HTR-8/SVneo (cell line): Measurements from ENCODE around the gene CDC42BPB.

Experiments
- DNase-seq: peaks from one replicate; pipeline ENCODE4 v3.0.0; 2011; ENCODE audit warnings: low spot score, mixed read lengths; ENCODE audit not compliant: insufficient read length
- FAIRE-seq: peaks from 2 replicates; lab custom pipeline; 2011; peaks lifted over from hg19 to GRCh38; lab: Jason Lieb, UNC

Gene CDC42BPB

DNA sequence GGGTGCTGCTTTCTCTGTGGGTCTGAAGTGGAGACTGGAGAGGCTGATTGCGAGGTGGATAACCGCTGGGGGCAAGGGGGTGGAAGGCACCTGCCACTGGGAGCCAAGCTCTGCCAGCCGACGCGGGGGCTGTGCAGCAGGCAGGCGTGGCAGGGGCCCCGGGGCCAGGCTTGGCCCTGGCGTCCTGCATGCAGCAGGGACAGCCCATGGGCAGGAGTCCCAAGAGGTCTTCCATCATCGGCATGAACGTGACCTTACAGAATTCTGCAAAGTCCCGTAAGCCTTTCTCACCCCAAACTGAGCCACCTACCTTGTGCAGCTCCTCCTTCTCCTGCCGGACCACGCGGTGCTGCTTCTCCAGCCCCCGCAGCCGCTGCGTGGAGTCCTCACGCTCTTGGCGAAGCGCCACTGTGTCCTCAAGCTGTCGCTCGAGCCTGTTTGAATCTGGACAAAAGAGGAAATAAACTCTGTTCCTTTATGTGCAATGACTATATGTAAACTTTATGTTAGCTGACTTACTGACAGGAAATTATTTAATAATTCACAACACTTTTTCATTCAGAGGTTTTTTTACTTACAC is 83.6 kb downstream of the CDC42BPB start:
- no peak for DNase-seq
- FAIRE-seq, result no peak

DNA sequence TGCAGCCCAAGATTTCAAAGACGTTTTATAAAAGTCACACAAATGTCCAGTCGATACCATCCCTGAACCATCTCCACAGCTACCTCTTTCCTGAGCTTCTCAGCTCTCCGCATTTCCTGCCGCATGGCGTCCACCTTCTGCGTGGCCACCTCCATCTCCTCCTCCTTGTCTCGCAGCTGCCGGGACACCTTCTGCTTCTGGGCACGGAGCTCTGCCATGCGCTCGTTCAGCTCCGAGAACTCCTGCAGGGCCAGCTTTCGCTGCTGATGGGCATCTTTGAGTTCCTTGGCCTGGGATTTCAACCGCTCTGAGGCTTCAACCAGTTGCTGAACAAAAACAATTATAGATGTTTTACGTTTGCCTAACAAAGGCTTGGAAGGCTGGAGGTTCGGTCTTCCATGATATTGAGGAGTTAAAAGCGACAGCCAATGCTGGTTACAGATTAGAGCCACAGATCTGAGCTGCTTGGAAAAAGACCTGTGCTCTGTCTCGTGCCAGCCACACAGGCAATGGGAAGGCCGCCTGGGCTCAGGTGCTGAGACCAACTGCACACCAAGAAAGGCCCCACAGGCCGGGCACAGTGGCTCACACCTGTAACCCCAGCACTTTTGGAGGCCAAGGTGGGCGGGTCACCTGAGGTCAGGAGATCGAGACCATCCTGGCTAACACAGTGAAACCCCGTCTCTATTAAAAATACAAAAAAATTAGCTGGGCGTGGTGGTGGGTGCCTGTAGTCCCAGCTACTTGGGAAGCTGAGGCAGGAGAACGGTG is 85.3 kb downstream of the CDC42BPB start:
- DNase-seq (no peak), FAIRE-seq (no peak)

DNA sequence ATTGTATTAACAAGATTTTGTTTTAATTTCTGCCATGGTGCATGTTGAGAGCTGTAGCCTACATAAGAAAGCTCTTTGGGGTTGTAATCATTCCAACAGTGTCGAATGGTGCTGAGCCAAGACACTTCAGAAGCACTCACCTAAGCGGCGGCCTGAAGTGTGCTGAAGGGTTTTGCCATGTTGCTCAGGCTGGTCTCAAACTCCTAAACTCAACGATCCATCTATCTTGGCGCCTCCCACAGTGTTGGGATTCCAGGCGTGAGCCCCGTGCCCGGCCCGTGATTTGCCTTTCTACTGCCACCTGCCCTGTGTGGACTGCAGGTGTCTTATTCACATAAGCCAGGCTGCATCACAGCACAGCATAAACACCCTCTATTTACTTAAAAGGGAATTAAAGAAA is 86.0 kb downstream of the CDC42BPB start:
- DNase-seq (no peak), FAIRE-seq (no peak)

DNA sequence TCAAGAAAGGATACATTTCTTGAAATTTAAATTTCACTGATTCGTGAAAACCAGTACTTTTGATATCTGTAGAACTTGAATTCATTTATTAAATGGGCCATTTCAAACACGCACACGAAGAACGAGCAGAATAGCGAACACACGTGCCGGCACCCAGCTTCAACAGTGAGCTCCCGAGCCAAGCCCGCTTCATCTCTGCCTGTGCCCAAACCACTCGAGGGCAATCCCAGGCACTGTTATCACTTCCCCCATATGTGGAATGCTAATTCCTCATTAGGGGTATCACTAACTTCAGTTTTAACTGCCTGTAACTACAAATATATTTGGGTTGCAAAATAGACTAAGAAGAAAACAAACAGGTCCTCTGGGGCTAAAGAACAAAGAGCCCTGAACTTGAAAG is 86.9 kb downstream of the CDC42BPB start:
- FAIRE-seq (no peak), DNase-seq (no peak)

DNA sequence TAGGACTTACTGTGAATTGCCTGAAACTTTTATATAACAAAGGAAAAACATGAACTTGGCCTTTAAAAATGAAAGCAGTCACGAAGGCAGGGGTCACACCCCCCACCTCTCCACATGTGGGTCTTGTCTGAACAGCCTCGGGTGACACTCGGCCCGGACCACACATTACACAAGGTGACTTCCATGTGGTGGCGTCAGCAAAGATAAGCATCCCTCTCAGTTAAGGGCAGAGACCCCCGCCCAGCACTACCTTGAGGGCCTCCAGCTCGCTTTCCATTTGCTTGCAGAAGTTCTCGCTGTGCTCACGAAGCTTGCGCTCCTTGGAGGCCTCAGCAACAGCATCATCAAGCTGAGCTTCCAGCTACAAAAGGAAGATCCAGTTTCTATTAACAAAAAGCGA is 87.4 kb downstream of the CDC42BPB start:
- DNase-seq, result no peak
- FAIRE-seq, result no peak

DNA sequence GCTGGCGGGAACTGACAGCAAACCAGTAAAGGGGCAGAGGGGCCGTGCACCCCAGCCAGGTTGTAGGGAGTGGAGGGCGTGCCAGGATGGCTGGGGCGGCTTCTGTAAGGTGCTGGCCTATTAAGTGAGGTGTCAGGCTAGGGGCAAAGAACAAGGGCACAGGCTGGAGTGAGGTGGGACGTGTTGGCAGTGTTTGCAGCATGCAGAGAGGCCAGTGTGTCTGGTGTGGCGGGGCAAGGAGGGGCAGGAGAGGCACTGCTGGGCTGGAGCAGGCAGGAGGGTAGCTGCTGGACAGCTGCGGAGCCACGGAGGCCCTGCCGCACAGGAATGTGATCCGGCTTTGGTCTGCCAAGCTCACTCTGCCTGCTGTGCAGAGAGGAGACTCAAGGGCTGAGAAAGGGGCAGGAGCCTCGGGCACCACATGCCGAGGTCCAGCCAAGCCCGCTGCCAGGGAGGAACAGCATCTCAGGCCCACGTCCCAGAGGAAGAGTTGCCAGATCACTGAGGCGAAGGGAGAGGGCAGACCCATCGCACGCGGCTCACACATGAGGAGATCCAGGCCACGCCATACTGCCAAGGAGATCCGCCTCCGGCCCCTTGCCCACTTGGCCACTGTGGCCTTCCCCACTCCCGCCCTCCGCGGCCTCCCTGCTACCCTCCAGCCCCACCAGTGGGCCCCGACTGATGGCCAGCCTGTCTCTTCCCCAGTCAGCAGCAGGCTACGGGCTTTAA is 88.1 kb downstream of the CDC42BPB start:
- FAIRE-seq (no peak), DNase-seq (no peak)

DNA sequence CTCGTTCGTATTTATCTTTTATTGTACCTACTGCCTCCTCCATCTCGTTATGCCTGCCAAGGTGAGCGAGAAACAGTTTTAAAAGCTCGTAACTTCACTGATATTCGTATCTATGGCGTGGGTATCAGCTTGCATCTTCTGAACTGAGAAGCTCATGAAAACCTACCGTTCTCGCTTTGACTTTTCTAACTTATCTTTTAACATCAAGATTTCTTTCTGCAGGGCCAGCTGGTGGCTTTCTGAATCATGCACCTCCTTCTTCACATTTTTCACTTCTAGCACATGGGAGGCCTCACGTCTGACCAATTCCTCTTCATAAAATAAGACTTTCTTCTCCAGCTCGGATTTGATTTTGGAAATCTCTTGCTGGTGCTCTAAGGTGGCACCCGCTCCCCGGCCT is 89.0 kb downstream of the CDC42BPB start:
- no peak for FAIRE-seq
- no peak for DNase-seq

DNA sequence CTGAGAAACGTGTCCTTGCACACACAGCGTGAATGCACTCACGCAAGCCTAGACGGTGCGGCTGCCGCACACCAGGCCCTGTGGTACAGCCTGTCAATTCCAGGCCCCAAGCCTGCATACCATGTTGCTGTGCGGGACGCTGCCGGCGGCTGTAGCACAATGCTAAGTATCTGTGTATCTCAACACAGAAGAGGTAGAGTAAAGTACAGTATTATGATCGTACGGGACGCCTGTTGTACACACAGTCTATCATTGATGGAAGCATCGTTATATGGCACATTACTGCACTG is 89.9 kb downstream of the CDC42BPB start:
- no peak for DNase-seq
- no peak for FAIRE-seq

DNA sequence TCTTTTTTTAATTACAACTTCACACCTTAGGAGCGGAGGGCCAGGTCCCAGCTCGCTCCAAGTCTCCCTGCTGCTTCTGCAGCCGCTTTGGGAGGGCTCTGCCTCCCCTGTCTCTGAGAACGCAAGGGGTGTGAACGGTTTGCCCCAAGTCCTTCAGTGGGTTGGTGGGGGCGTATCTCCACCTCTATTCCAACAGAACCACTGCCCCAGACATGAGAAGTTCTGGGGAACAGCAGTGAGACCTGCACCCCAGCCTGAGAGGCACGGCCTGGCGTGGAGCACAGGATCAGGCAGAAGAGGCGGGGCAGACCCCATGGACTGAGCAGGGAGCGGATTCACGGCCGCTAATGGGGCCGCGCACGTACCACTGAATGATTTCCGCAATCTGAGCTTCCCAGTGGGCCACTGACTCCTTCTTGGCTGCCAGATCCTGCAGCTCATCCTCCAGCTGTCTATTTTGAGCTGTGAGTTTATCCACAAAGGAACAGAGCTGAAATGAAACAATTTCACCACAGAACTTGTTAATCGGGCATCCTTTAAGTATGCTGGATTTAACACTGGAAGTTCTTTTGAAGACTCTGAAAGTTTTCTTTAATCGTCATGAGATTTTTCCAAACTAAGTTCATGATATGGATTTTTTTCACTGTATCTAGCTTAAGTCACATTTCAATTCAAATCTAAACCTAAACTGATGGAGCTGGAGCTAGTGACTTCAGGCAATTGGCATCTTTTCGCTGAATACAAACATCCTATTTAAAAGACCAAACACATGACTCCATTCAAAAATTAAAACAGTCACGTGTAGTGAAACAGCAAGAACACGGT is 90.5 kb downstream of the CDC42BPB start:
- FAIRE-seq (no peak), DNase-seq (no peak)

DNA sequence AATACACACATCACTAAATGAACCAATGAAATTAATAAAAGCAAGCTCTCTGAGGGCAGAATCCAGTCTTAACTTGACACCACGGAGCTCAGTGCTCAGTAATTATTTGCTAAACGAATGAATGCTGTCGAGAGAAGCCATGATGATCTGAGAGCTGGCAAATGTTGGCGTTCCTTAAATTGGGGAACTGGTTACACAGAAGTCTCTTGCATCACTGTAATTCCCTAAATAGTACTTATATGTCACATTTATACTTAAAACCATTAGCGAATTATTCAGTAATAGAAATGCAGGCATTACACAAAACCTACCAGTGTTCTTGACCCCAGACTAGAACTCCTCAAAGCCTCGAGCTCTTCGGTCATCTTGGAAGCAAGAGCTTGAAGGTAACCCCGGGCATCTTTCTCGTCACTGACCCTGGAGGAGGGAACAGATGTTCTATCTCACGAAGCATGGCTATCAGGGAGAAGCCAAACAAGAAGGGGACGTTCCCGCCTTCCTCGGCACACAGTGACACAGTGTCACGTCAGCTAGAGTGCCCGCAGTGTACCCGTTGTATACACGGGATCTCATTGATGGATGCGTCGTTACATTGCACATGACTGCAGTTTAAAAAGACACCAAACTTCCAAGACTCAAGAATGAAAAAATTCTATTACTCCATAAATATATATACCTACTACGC is 91.2 kb downstream of the CDC42BPB start:
- FAIRE-seq (no peak), DNase-seq (no peak)

DNA sequence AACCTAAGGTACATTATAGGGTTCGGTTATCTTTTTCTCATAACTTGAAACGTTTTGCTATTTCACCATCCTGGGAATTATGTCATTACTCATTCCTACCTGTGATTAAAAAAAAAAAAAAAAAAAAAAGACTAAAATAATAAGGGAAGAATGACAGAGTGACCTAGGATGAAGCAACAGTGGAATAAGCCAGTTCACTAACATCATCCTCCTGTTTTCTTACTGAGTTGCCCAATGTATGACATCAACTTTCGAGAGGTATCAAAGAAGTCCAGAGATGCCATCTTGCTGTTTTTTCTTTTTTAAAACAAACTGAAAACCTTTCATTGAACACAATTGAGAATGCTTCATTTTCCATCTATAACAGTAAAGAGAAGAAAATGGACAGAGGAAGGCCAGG is 92.1 kb downstream of the CDC42BPB start:
- no peak for FAIRE-seq
- no peak for DNase-seq

DNA sequence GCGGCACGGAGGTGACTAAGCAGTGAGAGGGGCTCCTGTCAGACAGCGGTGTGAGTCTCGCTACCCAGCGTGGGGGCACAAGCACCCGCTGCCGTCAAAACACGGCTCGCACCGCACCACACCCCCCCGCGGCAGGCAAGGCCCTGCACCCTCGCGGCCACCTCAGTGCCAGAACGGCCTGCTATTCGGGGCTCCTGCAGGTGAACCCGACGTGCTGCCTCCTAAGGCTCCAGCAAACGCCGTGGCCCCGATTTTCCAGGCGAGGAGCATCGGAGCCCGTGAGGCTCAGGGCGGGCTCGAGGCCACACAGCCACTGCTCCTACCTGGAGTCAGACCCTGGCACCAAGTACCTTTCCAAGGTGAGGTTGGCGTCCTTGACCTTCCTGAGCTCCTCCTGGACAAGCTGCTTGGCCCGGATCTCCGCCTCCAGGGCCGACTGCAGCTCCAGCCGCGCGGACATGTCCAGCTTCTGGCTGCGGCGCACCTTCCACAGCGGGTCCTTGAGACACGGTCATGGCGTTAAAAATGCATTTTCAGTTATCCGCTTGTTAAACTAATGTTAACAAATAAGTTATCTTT is 93.1 kb downstream of the CDC42BPB start:
- DNase-seq (no peak), FAIRE-seq (no peak)

DNA sequence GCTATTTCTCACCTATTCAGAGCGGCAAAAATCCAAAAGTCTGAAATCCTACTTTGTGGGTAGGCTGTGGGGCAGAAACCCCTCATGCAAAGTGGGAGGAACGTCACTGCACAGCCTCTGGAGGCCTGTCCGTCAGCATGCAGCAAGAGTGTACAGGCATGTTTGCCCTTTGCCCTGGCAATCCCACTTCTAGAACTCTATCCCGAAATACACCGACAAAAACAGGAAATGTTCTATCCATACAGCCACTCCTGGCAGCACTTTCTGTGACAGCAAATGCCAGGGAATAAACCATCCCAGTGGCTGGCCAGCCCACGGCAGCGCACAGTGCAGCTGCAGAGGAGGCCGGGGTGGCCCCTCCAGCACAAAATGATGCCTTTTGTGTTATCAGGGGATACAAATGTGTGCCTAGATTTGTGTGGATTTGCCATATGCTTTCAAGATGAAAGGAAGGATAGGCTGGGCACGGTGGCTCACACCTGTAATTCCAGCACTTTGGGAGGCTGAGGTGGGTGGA is 95.2 kb downstream of the CDC42BPB start:
- FAIRE-seq, result no peak

DNA sequence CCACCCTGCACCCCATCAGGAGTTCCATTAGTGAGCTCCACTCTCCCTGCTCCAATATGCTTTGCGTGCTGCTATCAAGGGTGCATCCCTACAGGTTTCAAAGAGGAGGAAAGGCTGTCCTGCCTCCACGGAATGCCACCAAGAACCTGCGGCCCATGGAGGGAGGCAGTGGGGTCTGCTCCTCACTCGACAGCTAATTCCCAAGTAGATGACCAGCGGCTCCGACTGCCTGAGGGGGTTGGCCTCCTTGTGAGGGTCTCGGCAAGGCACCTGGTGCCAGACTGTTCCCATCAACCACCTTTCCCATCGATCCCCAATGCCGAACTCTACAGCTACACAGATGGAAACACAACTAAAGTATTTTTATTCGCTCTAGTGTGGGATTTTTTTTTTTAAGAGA is 98.9 kb downstream of the CDC42BPB start:
- DNase-seq (no peak), FAIRE-seq (no peak)

More for the DNA sequence above, 95.2 kb downstream of the CDC42BPB start:
- DNase-seq, result no peak

DNA sequence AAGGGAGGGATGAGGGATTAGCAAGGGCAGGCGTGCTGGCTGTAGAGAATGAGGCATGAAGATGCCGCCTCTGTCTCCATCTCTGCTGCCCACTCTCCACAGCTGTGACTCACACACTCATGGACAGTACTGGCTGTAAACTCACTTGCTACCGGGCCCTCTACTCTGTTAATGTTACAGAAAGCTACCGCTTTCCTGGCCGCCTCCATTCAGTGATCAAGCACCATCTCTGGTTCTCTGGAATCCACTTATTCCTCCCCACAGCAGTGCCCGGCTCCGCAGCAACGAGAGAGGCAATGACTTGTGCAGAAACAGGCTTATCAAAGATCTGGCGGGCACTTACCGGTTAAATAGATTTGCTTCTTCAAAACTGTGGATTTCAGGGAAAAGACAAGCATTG is 100.1 kb downstream of the CDC42BPB start:
- FAIRE-seq, result no peak

DNA sequence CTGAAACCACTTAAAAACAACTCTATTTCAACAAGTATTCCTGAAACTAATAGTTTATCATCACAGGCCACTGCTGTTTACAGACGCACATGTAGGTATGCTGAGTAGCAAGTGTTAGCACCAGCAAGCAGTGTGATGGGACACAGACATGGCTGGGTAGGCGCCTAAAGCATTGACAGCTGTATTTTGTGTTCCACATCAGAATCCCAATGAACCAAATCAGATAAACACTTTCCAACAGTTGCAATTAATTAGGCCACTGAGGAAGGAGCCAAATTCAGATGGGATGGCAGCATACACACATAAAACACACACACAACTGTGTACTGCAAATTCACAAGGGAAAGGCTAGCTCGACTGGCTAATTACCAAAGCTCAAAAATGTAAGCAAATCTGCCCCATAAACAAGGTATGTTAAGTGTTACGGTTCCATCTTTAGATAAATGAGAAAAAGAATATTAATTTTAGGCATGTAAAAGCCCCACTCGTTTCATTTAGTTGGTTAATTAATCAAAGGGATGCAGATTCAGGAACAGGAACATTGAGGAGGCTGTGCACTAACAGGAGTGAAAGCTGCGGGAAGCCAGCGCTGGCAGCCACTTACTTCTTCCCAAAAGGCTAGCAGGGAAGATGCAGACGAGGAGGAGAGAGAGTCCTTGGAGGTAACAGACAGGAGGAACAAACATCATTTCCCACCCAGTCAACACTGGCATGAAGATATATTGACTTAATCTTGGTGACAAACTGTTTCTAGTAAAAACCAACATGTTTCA is 101.5 kb downstream of the CDC42BPB start:
- no peak for FAIRE-seq
- DNase-seq, result no peak

More for the DNA sequence above, 100.1 kb downstream of the CDC42BPB start:
- no peak for DNase-seq

DNA sequence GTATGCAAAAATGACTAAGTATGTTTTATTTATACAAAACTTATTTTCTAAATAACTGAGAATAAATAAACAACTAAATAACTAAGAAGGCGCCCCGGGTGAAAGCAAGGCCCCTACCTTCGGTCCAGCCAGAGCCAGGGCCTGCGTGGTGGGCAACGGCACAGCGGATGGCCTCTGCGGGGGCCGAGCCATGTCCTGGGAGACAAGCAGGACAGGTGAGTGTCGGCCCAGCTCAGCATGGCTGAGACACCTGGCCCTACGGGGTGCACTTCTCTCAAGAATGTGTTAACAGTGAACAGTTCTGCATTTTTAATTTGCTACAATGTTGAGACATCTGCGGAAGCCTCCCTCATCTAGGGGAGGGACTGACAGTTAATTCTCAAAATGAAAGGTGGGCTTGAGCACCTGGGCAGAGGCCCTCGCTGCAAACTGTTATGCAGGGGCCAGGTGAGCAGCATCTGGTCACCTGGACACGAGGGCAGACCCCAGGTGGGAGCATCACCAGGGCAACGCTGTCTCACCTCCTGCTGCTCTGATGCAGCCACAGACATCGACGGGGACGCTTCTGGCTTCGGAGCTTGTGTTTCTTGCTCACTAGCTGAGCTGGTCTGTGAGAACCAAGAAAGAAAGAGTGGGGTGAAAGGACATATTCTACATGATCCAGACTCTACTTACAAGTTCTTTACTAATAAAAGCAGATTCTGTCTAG is 103.1 kb downstream of the CDC42BPB start:
- DNase-seq (no peak), FAIRE-seq (no peak)

DNA sequence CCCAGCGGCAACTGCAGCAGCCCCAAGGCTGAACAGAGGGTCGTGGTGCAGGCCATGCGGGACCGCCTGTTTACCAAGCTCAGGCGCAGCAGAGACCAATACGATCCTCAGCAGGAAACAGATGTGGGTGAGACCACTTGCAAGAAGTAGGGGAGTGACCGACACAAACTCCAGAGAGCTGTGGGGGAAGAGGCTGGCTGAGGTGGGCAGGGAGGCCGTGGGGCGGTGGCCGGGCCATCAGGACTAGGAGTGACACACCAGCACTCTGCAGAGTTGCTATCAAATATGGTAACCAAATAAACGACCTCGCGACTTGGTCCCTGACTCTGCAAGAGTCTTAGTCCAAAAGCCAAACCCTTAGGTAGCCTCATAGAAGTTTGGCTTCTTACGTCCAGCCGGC is 104.2 kb downstream of the CDC42BPB start:
- no peak for FAIRE-seq
- DNase-seq, result no peak
